Smooth muscle cell (in vitro differentiated cells): ENCODE data around the gene UBA1. TPM values are rescaled to one million over a fixed set of nuclear protein-coding genes. Genes with fewer than 3 reads are reported as not detected.

Experiments
- DNase-seq: peaks from one replicate; lab custom pipeline; 2025; ENCODE audit not compliant: unreplicated experiment; lab: John Stamatoyannopoulos, UW
- H2AFZ ChIP-seq: fragments of 200-600 bp; sonication (generic); 2 replicates; pipeline ENCODE4 v1.6.0; 2016; ENCODE audit warnings: antibody characterized with exemption, low read depth, mild to moderate bottlenecking
- H3F3A ChIP-seq: fragments of 200-600 bp; sonication (generic); 2 replicates; pipeline ENCODE4 v1.6.0; 2017; ENCODE audit warnings: antibody characterized with exemption, low read depth
- H3K27ac ChIP-seq: fragments of 200-600 bp; sonication (generic); 2 replicates; pipeline ENCODE4 v1.5.1; 2016; ENCODE audit warnings: low read depth, mild to moderate bottlenecking
- H3K27me3 ChIP-seq: fragments of 200-600 bp; sonication (generic); 2 replicates; pipeline ENCODE4 v1.6.1; 2016; ENCODE audit warnings: low read depth, mild to moderate bottlenecking
- H3K36me3 ChIP-seq: fragments of 200-600 bp; sonication (generic); 2 replicates; pipeline ENCODE4 v1.5.1; 2016; ENCODE audit warnings: low read depth
- H3K4me1 ChIP-seq: fragments of 200-600 bp; sonication (generic); 2 replicates; pipeline ENCODE4 v1.5.1; 2016; ENCODE audit warnings: low read depth
- H3K4me2 ChIP-seq: fragments of 200-600 bp; sonication (generic); 2 replicates; pipeline ENCODE4 v1.6.0; 2016; ENCODE audit warnings: mild to moderate bottlenecking
- H3K4me3 ChIP-seq: fragments of 200-600 bp; sonication (generic); 2 replicates; pipeline ENCODE4 v1.5.1; 2016; ENCODE audit warnings: mild to moderate bottlenecking
- H3K79me2 ChIP-seq: fragments of 200-600 bp; sonication (generic); 2 replicates; pipeline ENCODE4 v1.6.0; 2016; ENCODE audit warnings: low read depth, mild to moderate bottlenecking
- H3K9ac ChIP-seq: fragments of 200-600 bp; sonication (generic); 2 replicates; pipeline ENCODE4 v1.6.0; 2016; ENCODE audit warnings: low read depth
- H3K9me3 ChIP-seq: fragments of 200-600 bp; sonication (generic); replicated peaks from 2 replicates; pipeline ENCODE4 v1.5.1; 2016; ENCODE audit warnings: low read depth
- H4K20me1 ChIP-seq: fragments of 200-600 bp; sonication (generic); 2 replicates; pipeline ENCODE4 v1.6.0; 2016; ENCODE audit warnings: low read depth
- WGBS: methylation state at CpG from one replicate; pipeline ENCODE4 v1.1.7; 2016; ENCODE audit warnings: low lambda C conversion rate; 5-methylcytosine and 5-hydroxymethylcytosine counted together
- polyA plus RNA-seq: library from polyadenylated mRNA; unstranded; fragments of >200 nt; fragmentation: Nextera tagmentation; extraction: Ambion mirVana; gene quantifications from 2 replicates; pipeline ENCODE4 v1.2.1, GENCODE V29; 2016
- total RNA-seq: library from RNA; depleted of rRNA; stranded (reverse); fragments of >200 nt; gene quantifications from 2 replicates; pipeline ENCODE4 v1.2.3, GENCODE V29; 2014
- TF ChIP-seq, protein P1 (sequence below): fragments of 200-600 bp; sonication (generic); IDR thresholded peaks from 2 replicates; pipeline ENCODE4 v1.5.1; 2017; ENCODE audit warnings: borderline replicate concordance, mild to moderate bottlenecking, antibody characterized with exemption; ENCODE audit not compliant: insufficient read depth, poor library complexity, severe bottlenecking

Gene UBA1
- total and polyA plus RNA-seq, 2 experiments from 2014 or later = 223 to 246 TPM

DNA sequence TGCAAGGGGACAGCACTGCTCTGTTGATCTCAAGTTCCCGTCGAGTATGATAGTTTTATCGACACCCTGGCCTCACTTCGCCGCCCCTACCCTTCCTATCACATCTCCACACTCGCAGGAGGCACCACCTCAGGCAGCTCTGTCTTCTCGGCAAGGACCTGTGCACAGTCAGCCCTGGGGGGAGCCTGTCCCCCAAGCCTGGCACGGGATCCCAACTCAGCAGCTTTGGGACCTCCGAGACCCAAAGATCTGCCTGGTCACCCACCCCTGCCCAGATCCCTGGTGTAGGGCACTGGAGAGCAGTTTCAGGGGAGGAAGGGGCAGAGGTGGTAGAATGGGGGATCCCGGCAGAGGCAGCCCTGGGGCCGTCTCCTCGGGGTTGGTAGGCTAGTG, 18.0 kb upstream of the UBA1 start:
- Histone ChIP-seq H3K4me2 (no peak overlapping the region), H2AFZ (no peak overlapping the region), H3K9ac (no peak overlapping the region), H3K27ac (no peak overlapping the region), H3F3A (no peaks in the 10 kb centered on the region), H3K4me1 (no peaks in the 10 kb centered on the region), H3K79me2 (no peaks in the 10 kb centered on the region), H3K27me3 (no peaks in the 10 kb centered on the region), H3K4me3 (no peak overlapping the region), H4K20me1 (peaks cover 17% of the 10 kb centered on the region), H3K9me3 (no peaks in the 10 kb centered on the region), H3K36me3 (no peaks in the 10 kb centered on the region)
- TF ChIP-seq, protein P1, sequence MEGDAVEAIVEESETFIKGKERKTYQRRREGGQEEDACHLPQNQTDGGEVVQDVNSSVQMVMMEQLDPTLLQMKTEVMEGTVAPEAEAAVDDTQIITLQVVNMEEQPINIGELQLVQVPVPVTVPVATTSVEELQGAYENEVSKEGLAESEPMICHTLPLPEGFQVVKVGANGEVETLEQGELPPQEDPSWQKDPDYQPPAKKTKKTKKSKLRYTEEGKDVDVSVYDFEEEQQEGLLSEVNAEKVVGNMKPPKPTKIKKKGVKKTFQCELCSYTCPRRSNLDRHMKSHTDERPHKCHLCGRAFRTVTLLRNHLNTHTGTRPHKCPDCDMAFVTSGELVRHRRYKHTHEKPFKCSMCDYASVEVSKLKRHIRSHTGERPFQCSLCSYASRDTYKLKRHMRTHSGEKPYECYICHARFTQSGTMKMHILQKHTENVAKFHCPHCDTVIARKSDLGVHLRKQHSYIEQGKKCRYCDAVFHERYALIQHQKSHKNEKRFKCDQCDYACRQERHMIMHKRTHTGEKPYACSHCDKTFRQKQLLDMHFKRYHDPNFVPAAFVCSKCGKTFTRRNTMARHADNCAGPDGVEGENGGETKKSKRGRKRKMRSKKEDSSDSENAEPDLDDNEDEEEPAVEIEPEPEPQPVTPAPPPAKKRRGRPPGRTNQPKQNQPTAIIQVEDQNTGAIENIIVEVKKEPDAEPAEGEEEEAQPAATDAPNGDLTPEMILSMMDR = no peak
- no peak for DNase-seq
- WGBS = 92% methylated on average over 12 of the region's 12 CpGs

DNA sequence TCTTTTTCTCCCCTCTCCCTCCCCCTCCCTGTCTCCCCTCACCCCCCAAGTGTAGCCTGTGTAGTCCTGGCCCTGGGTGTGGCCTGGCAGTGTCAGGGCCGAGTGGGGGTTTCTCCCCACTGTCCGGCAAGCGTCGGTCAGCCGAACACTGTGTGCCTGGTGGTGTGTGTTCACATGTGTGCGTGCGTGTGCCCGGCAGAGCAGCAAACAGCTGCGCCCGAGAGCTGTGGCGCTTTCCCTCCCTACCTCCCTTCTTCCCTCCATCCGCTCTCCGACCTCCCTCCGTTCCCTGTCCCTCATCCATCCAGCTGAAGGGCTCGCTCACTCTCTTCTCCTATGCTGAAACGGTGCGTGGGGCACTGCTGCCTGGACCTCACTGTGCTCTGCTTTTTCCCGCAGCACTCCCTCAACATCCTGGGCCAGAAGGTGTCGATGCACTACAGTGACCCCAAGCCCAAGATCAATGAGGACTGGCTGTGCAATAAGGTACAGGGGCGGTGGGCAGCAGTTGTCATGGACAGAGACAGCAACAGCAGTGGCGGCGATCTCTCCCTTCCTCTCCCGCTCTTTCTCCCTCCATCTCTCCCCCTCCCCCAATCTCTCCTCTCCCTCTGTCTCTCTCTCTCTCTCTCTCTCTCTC, 17.4 kb upstream of the UBA1 start:
- no peaks in the 10 kb centered on the region for H3K36me3 ChIP-seq
- H3K27me3 ChIP-seq = no peaks in the 10 kb centered on the region
- H4K20me1 ChIP-seq = peaks cover 11% of the 10 kb centered on the region
- H3K4me2 ChIP-seq = no peak overlapping the region
- H2AFZ ChIP-seq = no peak overlapping the region
- no peak overlapping the region for H3K4me3 ChIP-seq
- no peak for DNase-seq
- H3K79me2 ChIP-seq = no peaks in the 10 kb centered on the region
- WGBS = 92% methylated on average over 15 of the region's 23 CpGs
- H3K27ac ChIP-seq = no peak overlapping the region
- no peak overlapping the region for H3K9ac ChIP-seq
- TF ChIP-seq, protein P1 = no peak
- H3F3A ChIP-seq = no peaks in the 10 kb centered on the region
- H3K9me3 ChIP-seq = no peaks in the 10 kb centered on the region
- no peaks in the 10 kb centered on the region for H3K4me1 ChIP-seq

DNA sequence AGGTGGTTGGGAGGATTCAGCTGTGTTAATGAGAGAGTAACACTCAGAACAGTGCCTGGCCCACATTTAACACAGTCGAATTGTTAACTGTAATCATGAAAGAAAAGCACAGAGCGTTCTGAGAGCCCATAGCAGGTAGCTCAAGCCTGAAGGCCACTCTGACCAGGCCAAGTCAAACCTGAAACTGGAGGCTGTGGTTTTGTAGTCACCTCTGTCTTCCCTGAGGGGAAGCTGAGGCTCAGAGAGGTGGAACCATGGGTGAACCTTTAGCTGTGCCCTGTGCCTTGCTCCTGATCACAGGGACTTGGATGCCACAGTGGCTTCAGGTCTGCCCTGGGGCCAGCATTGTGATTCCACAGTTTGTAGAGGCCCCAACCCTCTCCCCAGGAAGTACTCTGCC, 16.6 kb upstream of the UBA1 start:
- H3K79me2 ChIP-seq = no peaks in the 10 kb centered on the region
- H3K9me3 ChIP-seq = no peaks in the 10 kb centered on the region
- peaks cover 2% of the 10 kb centered on the region for H4K20me1 ChIP-seq
- DNase-seq = no peak
- TF ChIP-seq, protein P1 = no peak
- no peaks in the 10 kb centered on the region for H3K4me1 ChIP-seq
- no peak overlapping the region for H3K9ac ChIP-seq
- H3K36me3 ChIP-seq = no peaks in the 10 kb centered on the region
- H2AFZ ChIP-seq = no peak overlapping the region
- no peak overlapping the region for H3K4me3 ChIP-seq
- WGBS = 79% methylated on average over 2 of the region's 2 CpGs
- no peak overlapping the region for H3K27ac ChIP-seq
- no peaks in the 10 kb centered on the region for H3F3A ChIP-seq
- H3K27me3 ChIP-seq = no peaks in the 10 kb centered on the region
- H3K4me2 ChIP-seq = no peak overlapping the region

DNA sequence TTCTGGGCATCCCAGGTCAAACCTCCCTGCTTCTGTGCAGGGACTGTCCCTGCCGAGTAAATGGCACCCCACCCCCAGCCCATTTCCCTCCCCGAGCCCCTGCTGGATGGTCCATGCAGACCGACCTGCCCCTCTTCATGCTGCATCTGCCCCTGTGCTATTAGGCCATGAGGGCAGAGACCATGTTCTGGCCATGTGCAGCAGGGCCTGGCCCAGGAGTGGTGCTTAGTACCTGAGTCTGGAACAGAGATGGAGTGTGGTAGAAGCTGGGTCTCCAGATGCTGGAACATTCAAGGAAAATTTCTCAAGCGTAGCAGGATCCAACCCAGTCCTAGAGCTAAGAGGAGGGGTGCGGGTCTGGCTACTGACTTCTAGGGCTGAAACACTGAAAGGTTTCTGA, 15.3 kb upstream of the UBA1 start:
- no peaks in the 10 kb centered on the region for H3K79me2 ChIP-seq
- no peak overlapping the region for H3K4me3 ChIP-seq
- H2AFZ ChIP-seq = no peak overlapping the region
- no peaks in the 10 kb centered on the region for H4K20me1 ChIP-seq
- H3F3A ChIP-seq = no peaks in the 10 kb centered on the region
- no peak overlapping the region for H3K27ac ChIP-seq
- no peaks in the 10 kb centered on the region for H3K9me3 ChIP-seq
- H3K4me2 ChIP-seq = no peak overlapping the region
- WGBS = 90% methylated on average over 4 of the region's 5 CpGs
- H3K4me1 ChIP-seq = no peaks in the 10 kb centered on the region
- no peaks in the 10 kb centered on the region for H3K36me3 ChIP-seq
- no peak overlapping the region for H3K9ac ChIP-seq
- TF ChIP-seq, protein P1 = no peak
- H3K27me3 ChIP-seq = no peaks in the 10 kb centered on the region
- no peak for DNase-seq
